SK-N-MC (cell line): ENCODE results near the gene NSUN2.

Source experiments
- DNase-seq: peaks from one replicate; pipeline ENCODE4 v3.0.0-alpha.2; 2011; ENCODE audit warnings: low read depth, low spot score
- H3K27ac ChIP-seq: fragments of 200-600 bp; sonication (generic); 2 replicates; pipeline ENCODE4 v1.5.1; 2016; ENCODE audit warnings: mixed run types
- H3K36me3 ChIP-seq: fragments of 200-600 bp; sonication (generic); 2 replicates; pipeline ENCODE4 v1.6.1; 2017; ENCODE audit warnings: antibody characterized with exemption, low read length, mixed read lengths; ENCODE audit not compliant: insufficient read depth
- H3K4me3 ChIP-seq: fragments of 200-600 bp; sonication (generic); 2 replicates; pipeline ENCODE4 v1.5.1; 2016
- H3K9ac ChIP-seq: fragments of 200-600 bp; sonication (generic); 2 replicates; pipeline ENCODE4 v1.8.0; 2017; ENCODE audit warnings: mixed run types, mixed read lengths; ENCODE audit not compliant: insufficient read length
- H3K9me3 ChIP-seq: fragments of 200-600 bp; sonication (generic); 2 replicates; pipeline ENCODE4 v1.6.1; 2017; ENCODE audit warnings: low read depth, mild to moderate bottlenecking, antibody characterized with exemption, low read length, moderate library complexity, mixed read lengths
- EZH2 ChIP-seq: fragments of 200-600 bp; sonication (generic); IDR thresholded peaks from one replicate; pipeline ENCODE4 v1.6.1; 2017; ENCODE audit warnings: antibody characterized with exemption
- FOXP2 ChIP-seq: optimal IDR thresholded peaks from 2 replicates; pipeline ENCODE3; 2011; ENCODE audit warnings: mild to moderate bottlenecking, moderate library complexity; ENCODE audit not compliant: insufficient read depth; ENCODE audit errors: extremely low read length, control extremely low read depth
- POLR2AphosphoS5 ChIP-seq: IDR thresholded peaks from 2 replicates; pipeline ENCODE4 v1.6.1; 2012; ENCODE audit warnings: mild to moderate bottlenecking, low read depth, low read length, borderline replicate concordance

NSUN2 gene

GRCh38 chr5:6585939-6586646, 46.8 kb downstream of the NSUN2 start:
- TF ChIP-seq FOXP2, result no peak
- no peak for TF ChIP-seq POLR2AphosphoS5
- TF ChIP-seq EZH2, result no peak
- Histone ChIP-seq H3K4me3 (no peak overlapping the region), H3K27ac (no peak overlapping the region), H3K36me3 (no peaks in the 10 kb centered on the region), H3K9ac (no peak overlapping the region), H3K9me3 (no peaks in the 10 kb centered on the region)
- no peak for DNase-seq

DNA sequence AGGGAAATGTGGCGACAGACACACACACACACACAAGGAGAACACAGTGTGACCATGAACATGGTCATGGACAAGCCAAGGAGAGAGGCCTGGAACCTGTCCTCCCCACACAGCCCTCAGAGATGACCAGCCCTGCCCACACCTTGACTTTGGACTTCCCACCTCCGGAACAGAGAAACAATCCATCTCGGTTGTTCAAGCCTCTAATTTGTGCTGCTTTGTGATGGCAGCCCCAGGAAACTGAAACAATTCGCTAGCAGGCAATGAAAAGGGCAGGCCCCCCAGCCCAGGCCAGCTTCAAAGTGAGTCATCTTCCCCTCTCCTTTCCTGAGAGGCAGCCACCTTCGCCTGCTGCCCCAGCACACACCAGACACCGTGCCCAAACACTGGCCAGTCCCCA, 47.7 kb downstream of the NSUN2 start:
- DNase-seq, result no peak
- H3K27ac ChIP-seq, result no peak overlapping the region
- no peaks in the 10 kb centered on the region for H3K36me3 ChIP-seq
- H3K9ac ChIP-seq, result no peak overlapping the region
- TF ChIP-seq EZH2, result no peak
- TF ChIP-seq FOXP2, result no peak
- TF ChIP-seq POLR2AphosphoS5, result no peak
- no peak overlapping the region for H3K4me3 ChIP-seq
- H3K9me3 ChIP-seq, result no peaks in the 10 kb centered on the region

DNA sequence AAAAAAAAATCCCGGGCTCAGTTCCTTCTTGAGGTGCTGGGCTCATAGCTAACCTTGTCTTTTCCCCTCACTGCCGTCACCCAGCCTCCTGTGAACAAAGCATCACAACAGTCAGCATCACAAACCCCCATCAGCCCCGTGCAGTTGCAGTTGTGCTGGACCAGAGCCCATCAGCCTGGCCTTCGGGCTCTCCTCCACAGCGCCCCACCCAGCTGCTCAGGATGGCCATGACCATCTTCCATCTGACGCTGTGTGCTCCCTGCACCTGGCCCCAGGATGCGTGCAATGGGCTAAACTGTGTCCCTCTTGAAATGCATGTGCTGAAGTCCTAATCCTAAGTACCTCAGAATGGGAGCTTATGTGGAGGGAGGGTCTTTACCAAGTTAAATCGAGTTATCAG, 48.1 kb downstream of the NSUN2 start:
- TF ChIP-seq EZH2 (no peak), POLR2AphosphoS5 (no peak), FOXP2 (no peak)
- Histone ChIP-seq H3K36me3 (no peaks in the 10 kb centered on the region), H3K4me3 (no peak overlapping the region), H3K9ac (no peak overlapping the region), H3K9me3 (no peaks in the 10 kb centered on the region), H3K27ac (no peak overlapping the region)
- no peak for DNase-seq

DNA sequence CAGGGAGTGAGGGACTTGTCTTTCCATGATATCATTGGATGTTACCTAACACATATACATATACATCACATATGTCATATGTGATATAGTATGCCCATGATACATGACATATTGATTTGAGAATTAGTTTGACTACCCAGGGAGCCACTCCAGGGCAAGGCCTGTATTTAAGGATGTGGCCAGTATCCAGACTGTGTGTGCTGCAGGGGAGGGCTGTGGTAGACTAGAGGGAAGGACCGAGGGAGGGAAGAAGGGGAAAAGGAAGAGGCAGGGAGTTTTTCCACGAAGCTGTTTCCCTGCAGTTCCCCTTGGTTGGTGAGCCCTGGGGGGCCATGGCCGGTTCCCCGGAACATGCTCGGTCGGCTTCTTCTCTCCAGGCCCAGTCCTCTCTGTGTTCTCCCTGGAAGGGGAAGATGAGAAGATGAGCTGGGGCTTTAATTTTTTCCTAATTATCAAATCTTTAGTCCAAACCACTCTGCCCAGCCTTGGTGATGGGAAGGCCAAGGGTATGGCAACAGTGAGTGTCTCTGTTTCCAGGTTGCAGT, 48.7 kb downstream of the NSUN2 start:
- no peak for TF ChIP-seq EZH2
- TF ChIP-seq POLR2AphosphoS5, result no peak
- TF ChIP-seq FOXP2, result no peak
- no peak overlapping the region for H3K9ac ChIP-seq
- H3K9me3 ChIP-seq, result no peaks in the 10 kb centered on the region
- no peak for DNase-seq
- H3K4me3 ChIP-seq, result no peak overlapping the region
- no peak overlapping the region for H3K27ac ChIP-seq
- no peaks in the 10 kb centered on the region for H3K36me3 ChIP-seq

- Histone ChIP-seq H3K36me3 (no peaks in the 10 kb centered on the region), H3K4me3 (no peak overlapping the region), H3K27ac (no peak overlapping the region), H3K9ac (no peak overlapping the region), H3K9me3 (no peaks in the 10 kb centered on the region)
- DNase-seq, result no peak
- TF ChIP-seq EZH2 (no peak), POLR2AphosphoS5 (no peak), FOXP2 (no peak)
Measured at GRCh38 chr5:6583049-6583880, 49.6 kb downstream of the NSUN2 start.

GRCh38 chr5:6582507-6583048, 50.3 kb downstream of the NSUN2 start:
- no peak for TF ChIP-seq EZH2
- TF ChIP-seq POLR2AphosphoS5, result no peak
- no peak for TF ChIP-seq FOXP2
- no peak overlapping the region for H3K27ac ChIP-seq
- H3K4me3 ChIP-seq, result no peak overlapping the region
- H3K9ac ChIP-seq, result no peak overlapping the region
- no peaks in the 10 kb centered on the region for H3K9me3 ChIP-seq
- H3K36me3 ChIP-seq, result no peaks in the 10 kb centered on the region
- DNase-seq, result no peak

DNA sequence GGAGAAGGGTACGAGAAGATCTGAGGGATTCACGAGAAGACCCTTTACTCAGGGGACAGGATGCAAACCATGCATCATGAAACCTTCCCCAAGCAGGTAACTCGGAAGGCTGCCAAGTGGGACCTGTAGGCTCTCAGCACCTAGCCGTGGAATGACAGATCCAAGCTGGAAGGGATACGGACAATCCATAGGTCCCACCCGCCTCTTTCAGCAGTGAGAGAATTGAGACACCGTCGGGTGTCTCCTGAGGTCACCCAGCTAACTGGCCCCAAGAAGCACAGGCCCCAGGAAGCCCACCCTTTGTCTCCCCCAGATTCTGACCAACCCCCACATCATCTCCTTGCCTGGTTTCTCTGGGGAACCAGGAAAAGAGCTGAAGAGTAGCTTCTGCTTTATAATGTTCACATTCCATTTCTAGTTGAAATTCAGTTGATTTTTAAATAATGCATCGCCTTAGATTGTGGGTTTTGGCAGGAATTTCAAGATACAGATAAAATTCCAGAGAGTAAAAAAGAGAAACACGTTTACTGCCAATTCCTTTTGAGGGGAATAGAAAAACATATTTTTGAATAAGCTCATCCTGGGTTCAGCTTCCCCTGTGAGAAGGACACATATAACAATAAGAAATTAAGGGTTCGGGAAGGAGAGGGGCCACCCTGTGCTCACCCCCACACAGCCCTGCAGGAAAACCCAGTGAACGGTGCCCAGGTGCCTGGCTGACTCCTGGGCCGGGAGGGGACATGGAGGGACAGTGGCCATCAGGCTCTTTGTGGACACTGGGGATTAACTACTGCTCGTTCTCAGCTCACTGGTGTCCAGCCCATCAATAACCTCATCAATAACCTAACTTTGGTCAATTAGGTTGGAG, 51.1 kb downstream of the NSUN2 start:
- H3K27ac ChIP-seq, result no peak overlapping the region
- no peak overlapping the region for H3K4me3 ChIP-seq
- H3K36me3 ChIP-seq, result no peaks in the 10 kb centered on the region
- H3K9me3 ChIP-seq, result no peaks in the 10 kb centered on the region
- TF ChIP-seq EZH2, result no peak
- no peak for TF ChIP-seq POLR2AphosphoS5
- no peak for DNase-seq
- no peak overlapping the region for H3K9ac ChIP-seq
